ENCODE measurements around the gene C10orf88.
A peak's percentile ranks its signal among the peaks of the same experiment; 100 is the strongest.

The C10orf88 gene

GRCh38 chr10:122980209-122981065 is 26.4 kb upstream of the C10orf88 start, which contains the start of gene PSTK:
PSTK (plus strand) TSS chr10:122980401; CDS start chr10:122980480, 79 bp downstream.
- H3K79me2 ChIP-seq (ENCODE audit: low read length) = no peaks in the 10 kb centered on the region
- peak within 1 kb of the TSS; percentile 75 for H3K27ac ChIP-seq (ENCODE audit: low read length)
- H3K4me1 ChIP-seq (ENCODE audit: low read length) = peaks cover 9% of the 10 kb centered on the region; the same call in 1 of the 2 replicates
- no peaks in the 10 kb centered on the region for H3K27me3 ChIP-seq (ENCODE audit: low read depth, low read length)
- H2AFZ ChIP-seq (ENCODE audit: low read depth, low read length) = peak within 1 kb of the TSS; percentile 80; the same call in 1 of the 2 replicates
- H3K4me2 ChIP-seq (ENCODE audit: low read length) = peak within 1 kb of the TSS; percentile 82
- H3K36me3 ChIP-seq (replicated peaks; ENCODE audit: low read depth, low read length) = no peaks in the 10 kb centered on the region
- peak within 1 kb of the TSS; percentile 73 for H3K9ac ChIP-seq (ENCODE audit: low read length)
- peak within 1 kb of the TSS; percentile 85 for H3K4me3 ChIP-seq (ENCODE audit: low read length)
- no peaks in the 10 kb centered on the region for H4K20me1 ChIP-seq (ENCODE audit: insufficient read depth, low read length)
- no peaks in the 10 kb centered on the region for H3K9me3 ChIP-seq (ENCODE audit: insufficient read depth, low read length)
- peak; percentile 44 for TF ChIP-seq CTCF (IDR thresholded peaks at IDR 0.05; ENCODE audit: low read depth, low read length)
- TF ChIP-seq EZH2phosphoT487 (IDR thresholded peaks at IDR 0.05; ENCODE audit: low read depth) = no peak

- no peaks in the 10 kb centered on the region for H3K36me3 ChIP-seq (replicated peaks; ENCODE audit: low read depth, low read length)
- TF ChIP-seq EZH2phosphoT487 (IDR thresholded peaks at IDR 0.05; ENCODE audit: low read depth) (no peak), CTCF (IDR thresholded peaks at IDR 0.05; ENCODE audit: low read depth, low read length) (no peak)
- H3K4me2 ChIP-seq (ENCODE audit: low read length) = peak overlapping the region; percentile 24; the same call in 1 of the 2 replicates
- H2AFZ ChIP-seq (ENCODE audit: low read depth, low read length) = no peak overlapping the region
- H3K9me3 ChIP-seq (ENCODE audit: insufficient read depth, low read length) = no peaks in the 10 kb centered on the region
- H3K9ac ChIP-seq (ENCODE audit: low read length) = no peak overlapping the region
- no peaks in the 10 kb centered on the region for H4K20me1 ChIP-seq (ENCODE audit: insufficient read depth, low read length)
- peaks cover 16% of the 10 kb centered on the region for H3K4me1 ChIP-seq (ENCODE audit: low read length)
- no peaks in the 10 kb centered on the region for H3K27me3 ChIP-seq (ENCODE audit: low read depth, low read length)
- no peak overlapping the region for H3K27ac ChIP-seq (ENCODE audit: low read length)
- H3K79me2 ChIP-seq (ENCODE audit: low read length) = no peaks in the 10 kb centered on the region
- H3K4me3 ChIP-seq (ENCODE audit: low read length) = no peak overlapping the region
Measured at GRCh38 chr10:122974543-122975064, 20.6 kb upstream of the C10orf88 start.

GRCh38 chr10:122974023-122974422 is 20.0 kb upstream of the C10orf88 start:
- Histone ChIP-seq H3K9me3 (ENCODE audit: insufficient read depth, low read length) (no peaks in the 10 kb centered on the region), H2AFZ (ENCODE audit: low read depth, low read length) (no peak overlapping the region), H3K27me3 (ENCODE audit: low read depth, low read length) (no peaks in the 10 kb centered on the region), H3K4me2 (ENCODE audit: low read length) (peak overlapping the region; percentile 24; the same call in 1 of the 2 replicates), H3K36me3 (replicated peaks; ENCODE audit: low read depth, low read length) (no peaks in the 10 kb centered on the region), H3K9ac (ENCODE audit: low read length) (no peak overlapping the region), H3K27ac (ENCODE audit: low read length) (no peak overlapping the region), H4K20me1 (ENCODE audit: insufficient read depth, low read length) (no peaks in the 10 kb centered on the region), H3K4me1 (ENCODE audit: low read length) (peaks cover 16% of the 10 kb centered on the region), H3K79me2 (ENCODE audit: low read length) (no peaks in the 10 kb centered on the region), H3K4me3 (ENCODE audit: low read length) (no peak overlapping the region)
- TF ChIP-seq EZH2phosphoT487 (IDR thresholded peaks at IDR 0.05; ENCODE audit: low read depth) = no peak
- no peak for TF ChIP-seq CTCF (IDR thresholded peaks at IDR 0.05; ENCODE audit: low read depth, low read length)

- Histone ChIP-seq H3K79me2 (ENCODE audit: low read length) (no peaks in the 10 kb centered on the region), H2AFZ (ENCODE audit: low read depth, low read length) (no peak overlapping the region), H3K36me3 (replicated peaks; ENCODE audit: low read depth, low read length) (no peaks in the 10 kb centered on the region), H3K9me3 (ENCODE audit: insufficient read depth, low read length) (no peaks in the 10 kb centered on the region), H3K4me3 (ENCODE audit: low read length) (no peak overlapping the region), H3K9ac (ENCODE audit: low read length) (no peak overlapping the region), H3K27me3 (ENCODE audit: low read depth, low read length) (no peaks in the 10 kb centered on the region), H3K27ac (ENCODE audit: low read length) (no peak overlapping the region), H4K20me1 (ENCODE audit: insufficient read depth, low read length) (no peaks in the 10 kb centered on the region), H3K4me1 (ENCODE audit: low read length) (peaks cover 4% of the 10 kb centered on the region), H3K4me2 (ENCODE audit: low read length) (no peak overlapping the region)
- TF ChIP-seq CTCF (IDR thresholded peaks at IDR 0.05; ENCODE audit: low read depth, low read length) (no peak), EZH2phosphoT487 (IDR thresholded peaks at IDR 0.05; ENCODE audit: low read depth) (no peak)
Measured at GRCh38 chr10:122968698-122969097, 14.7 kb upstream of the C10orf88 start.

Data from OCI-LY3 (cell line).